Suprapubic skin (tissue), 3 donors: Measurements from ENCODE around the gene COL16A1.

Source experiments
- CTCF ChIP-seq, 2 donors: fragments of 200-600 bp in 1 of 2; fragments of 450-650 bp in 1 of 2; sonication (generic) in 1 of 2; IDR thresholded peaks; one replicate each; pipeline ENCODE4 v1.5.1; 2016 to 2019; ENCODE audit warnings: antibody characterized with exemption in 2 of 2, mild to moderate bottlenecking in 1 of 2, moderate library complexity in 1 of 2
- POLR2A ChIP-seq, 2 donors: fragments of 450-650 bp; IDR thresholded peaks; one replicate each; pipeline ENCODE4 v1.6.1; 2017; ENCODE audit warnings: antibody characterized with exemption in 2 of 2, mild to moderate bottlenecking in 2 of 2, moderate library complexity in 2 of 2

- TF ChIP-seq CTCF (IDR thresholded peaks at IDR 0.05) (no peak), POLR2A (IDR thresholded peaks at IDR 0.05) (no peak)
Observed at GRCh38 chr1:31685795-31686194, 18.0 kb downstream of the COL16A1 start.
